Hindlimb muscle (tissue), 1 donor: ENCODE data around the gene PLEKHO2. TPM values are rescaled to one million over a fixed set of nuclear protein-coding genes. Genes with fewer than 3 reads are reported as not detected.

Experiments
- DNase-seq: peaks from one replicate; pipeline ENCODE4 v3.0.0-alpha.2; 2013
- polyA plus RNA-seq: library from polyadenylated mRNA; unstranded; fragments of 120-200 nt; gene quantifications from one replicate; pipeline ENCODE4 v1.2.1, GENCODE V29; 2013; ENCODE audit not compliant: insufficient read length

Gene PLEKHO2
- polyA plus RNA-seq, 1 donor, result 16.7 TPM

DNA sequence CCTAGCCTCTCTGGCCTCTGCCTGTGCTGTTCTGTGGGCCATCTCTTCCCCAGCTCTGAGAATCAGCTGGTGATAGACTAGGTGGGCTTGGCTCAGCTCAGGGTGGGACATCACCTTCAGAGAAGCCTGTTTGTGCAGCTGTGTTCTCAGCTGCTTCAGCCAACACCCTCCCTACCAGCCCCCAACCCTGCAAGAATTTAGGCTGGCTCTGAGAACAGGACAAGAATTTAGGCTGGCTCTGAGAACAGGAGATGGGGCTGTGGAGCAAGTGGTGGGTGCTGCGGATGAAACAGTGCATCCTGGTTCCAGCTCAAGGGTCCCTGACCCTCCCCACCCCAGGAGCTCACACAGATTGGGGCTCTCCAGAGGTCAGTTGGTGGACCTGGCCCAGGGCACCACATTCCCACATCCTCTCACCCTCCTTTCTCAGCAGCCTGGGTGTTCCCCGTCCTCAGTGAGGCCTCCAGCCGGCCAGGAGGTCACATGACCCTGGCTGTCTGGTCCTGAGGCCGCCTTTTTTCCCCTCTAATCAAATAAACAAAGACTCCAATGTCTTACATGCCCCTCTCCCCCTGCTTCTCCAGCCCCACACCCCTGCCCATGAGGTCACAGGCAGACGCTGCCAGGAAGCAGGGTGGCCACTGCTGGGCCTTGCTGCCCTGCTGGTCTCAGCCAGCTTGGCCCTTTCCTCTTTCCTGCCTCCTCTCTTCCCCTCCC is 14.9 kb downstream of the PLEKHO2 start:
- DNase-seq, result peak; percentile 36

DNA sequence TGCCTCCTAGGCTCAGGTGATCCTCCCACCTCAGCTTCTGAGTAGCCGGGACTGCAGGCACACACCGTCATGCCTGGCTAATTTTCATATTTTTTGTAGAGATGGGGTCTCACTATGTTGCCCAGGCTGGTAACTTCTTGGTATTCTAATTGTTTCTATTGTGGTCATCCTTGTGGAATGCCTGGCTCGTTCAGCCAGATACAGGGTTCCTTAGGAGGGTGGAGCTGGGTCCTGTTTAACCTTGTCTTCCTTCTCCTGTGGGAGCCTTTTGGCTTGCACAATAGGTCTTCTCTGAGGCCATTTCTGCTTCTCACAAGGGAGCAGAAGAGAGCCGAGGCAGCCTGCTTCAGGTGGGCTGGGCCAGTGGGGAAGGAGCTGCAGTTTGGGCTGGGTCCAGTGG is 15.7 kb downstream of the PLEKHO2 start:
- no peak for DNase-seq

DNA sequence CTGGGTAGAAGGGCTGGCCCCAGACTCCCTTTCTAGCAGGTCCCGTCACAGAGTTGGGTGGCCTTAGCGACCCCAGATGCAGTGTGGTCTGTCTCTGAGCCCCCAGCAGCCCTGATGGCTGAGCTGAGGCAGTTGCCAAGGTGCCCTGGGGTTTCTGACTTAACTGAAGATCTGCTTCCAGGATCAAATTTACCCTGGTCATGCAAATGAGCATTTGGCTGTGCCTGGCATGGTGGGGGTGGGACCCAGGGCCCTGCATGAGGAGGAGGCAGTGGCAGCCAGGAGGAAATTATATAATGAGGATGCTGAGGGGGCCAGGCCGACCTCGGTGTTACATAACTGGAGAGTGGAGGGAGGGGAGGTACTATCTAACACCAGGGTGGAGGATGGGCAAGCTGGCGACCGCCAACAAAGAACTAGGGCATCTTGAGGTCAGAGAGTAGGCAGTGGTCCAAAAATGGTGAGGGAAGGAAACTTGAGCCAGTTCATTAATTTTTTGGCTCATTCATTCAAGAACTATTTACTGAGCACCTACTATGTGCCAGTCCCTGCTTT is 16.4 kb downstream of the PLEKHO2 start:
- no peak for DNase-seq

DNA sequence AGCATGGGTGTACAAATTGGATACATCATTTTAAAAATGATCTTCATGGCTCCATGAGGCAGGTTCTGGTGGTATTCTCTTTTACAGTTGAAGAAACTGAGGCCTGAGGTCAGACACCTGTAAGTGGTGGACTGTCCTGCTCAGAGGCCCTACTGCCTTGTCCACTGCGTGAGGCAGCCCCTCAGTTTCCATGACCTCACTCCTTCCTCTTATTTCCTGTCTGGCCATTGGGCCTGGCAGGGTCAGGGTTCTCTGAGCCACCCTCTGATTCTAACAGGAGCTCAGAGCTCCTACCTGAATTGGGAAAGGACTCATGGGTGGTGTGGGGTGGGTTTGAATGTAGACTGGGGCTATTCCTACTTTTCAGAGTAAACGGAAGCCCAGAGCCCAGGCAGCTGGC is 17.5 kb downstream of the PLEKHO2 start:
- DNase-seq, result no peak

DNA sequence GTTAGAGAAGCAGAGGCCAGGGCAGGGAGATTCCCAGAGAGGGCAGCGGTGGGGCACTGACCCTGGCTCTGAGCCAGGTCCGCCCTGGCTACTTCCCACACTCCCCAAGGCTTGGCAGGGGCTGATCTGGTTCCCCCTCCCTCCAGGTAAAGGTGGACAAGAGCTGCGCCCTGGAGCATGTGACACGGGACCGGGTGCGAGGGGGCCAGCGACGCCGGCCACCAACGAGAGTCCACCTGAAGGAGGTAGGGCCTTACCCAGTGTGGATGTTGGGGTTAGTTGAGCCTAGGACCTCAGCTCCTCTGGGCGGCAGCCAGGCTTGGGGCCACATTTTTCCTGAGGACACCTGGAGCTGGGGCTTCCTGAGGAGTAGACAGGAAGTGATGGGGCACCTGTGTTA is 19.6 kb downstream of the PLEKHO2 start:
- DNase-seq, result no peak

DNA sequence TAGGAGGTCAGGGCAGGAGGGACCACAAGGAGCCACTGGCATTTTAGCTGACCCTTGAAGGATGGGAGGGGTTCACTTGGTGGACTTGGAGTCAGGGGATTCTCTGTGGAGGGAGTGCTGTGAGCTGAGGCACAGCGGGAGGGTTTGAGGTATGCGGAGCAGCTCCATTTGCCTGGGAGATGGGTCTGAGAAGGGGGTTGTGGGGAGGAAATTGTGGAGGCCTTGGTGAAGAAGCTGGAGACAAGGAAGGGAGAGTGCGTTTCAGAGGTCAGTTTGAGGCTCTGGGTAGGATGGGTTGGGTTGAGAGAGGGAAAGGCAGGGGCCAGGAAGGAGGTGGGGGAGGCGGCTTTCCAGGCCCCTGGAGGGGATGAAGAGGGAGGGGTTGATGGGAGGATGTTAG is 20.2 kb downstream of the PLEKHO2 start:
- DNase-seq, result no peak

DNA sequence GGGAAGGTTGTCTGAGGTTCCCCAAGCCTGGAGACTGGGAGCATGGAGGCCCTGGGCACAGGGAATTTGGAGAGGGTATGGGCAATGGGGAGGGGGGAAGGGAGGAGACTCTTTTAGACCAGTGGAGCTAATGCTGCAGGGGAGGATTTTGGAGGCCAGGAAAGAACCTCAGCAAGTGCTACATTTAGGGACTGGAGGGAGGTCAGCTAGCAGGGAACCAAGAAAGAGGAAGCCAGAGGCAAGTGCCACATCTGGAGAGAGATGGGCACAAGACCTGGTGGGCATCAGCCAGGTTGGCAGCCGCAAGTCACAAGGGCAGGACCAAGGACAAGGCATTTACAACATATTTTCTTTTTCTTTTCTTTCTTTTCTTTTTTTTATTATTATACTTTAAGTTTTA is 20.7 kb downstream of the PLEKHO2 start:
- no peak for DNase-seq

DNA sequence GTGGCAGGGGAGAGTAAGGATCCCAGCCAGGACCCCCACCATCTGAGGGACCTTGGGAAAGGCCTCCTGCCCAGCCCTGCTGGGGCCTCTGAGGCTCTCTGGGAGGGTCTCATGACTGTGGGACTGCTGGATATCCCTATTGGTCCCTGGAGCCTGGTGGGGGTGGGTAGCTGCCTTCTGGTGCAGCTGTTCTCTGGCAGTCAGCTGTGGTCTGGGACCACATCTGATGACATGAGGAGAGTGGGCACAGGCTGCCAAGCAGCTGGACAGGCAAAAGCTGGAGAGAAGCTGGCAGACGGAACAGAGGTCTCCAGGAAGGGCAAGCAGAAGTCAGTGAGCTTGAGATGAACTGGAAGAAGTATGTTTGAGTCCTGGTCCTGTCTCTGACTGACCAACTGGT is 22.4 kb downstream of the PLEKHO2 start:
- peak; percentile 56 for DNase-seq

DNA sequence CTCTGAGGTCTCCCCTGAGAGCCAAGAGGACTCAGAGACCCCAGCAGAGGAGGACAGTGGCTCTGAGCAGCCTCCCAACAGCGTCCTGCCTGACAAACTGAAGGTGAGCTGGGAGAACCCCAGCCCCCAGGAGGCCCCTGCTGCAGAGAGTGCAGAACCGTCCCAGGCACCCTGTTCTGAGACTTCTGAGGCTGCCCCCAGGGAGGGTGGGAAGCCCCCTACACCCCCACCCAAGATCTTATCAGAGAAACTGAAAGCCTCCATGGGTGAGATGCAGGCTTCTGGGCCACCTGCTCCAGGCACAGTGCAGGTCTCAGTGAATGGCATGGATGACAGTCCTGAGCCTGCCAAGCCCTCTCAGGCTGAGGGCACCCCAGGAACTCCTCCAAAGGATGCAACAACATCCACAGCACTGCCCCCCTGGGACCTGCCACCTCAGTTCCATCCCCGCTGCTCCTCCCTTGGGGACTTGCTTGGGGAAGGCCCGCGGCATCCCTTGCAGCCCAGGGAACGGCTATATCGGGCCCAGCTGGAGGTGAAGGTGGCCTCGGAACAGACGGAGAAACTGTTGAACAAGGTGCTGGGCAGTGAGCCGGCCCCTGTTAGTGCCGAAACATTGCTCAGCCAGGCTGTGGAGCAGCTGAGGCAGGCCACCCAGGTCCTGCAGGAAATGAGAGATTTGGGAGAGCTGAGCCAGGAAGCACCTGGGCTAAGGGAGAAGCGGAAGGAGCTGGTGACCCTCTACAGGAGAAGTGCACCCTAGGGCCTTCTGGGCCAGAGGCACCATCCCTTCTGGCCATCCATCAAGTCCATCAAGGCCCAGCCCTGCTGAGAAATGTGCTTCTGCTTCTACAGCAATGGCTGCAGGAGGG is 23.6 kb downstream of the PLEKHO2 start:
- no peak for DNase-seq

DNA sequence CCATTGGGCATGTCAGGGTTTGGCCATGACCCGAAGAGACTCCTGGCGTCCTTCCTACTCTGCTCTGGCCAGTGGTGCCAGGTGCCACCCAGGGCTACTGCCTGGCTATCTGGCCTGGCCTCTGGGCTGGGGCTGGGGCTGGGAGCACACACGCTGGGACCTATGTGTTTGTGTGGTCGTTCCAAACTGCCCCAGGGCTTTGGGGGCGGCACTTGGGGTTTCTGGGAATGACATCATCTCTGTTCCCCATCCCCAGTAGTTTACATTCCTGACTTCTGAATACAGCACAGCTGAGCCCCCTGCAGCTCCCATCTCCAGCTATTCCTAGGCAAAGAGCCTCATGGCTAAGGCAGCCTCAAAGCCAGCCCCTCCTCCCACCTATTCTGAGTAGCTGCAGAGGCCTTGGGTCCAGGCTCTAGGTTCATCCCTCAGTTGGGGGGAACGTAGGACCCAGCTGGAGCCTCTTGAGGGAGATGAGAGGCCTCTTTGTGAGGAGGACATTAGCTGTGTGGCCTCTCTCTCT is 24.3 kb downstream of the PLEKHO2 start:
- DNase-seq, result no peak

DNA sequence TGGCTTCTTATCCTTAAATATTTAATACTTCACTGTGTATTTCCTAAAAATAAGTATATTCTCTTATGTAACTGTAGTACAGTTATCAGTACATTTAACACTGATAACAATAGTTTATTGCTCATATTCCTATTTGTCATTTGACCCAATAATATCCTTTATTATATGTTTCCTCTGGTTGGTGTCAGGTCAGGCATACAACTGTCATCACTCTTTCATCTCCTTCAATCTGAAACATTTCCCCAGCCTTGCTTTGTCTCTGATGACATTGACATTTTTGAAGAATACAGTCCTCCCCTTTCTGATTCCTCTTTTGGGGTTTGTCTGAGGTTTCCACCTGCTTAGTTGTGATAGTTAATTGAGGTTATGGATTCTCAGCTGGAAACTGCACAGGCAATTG is 27.8 kb downstream of the PLEKHO2 start:
- DNase-seq, result no peak

DNA sequence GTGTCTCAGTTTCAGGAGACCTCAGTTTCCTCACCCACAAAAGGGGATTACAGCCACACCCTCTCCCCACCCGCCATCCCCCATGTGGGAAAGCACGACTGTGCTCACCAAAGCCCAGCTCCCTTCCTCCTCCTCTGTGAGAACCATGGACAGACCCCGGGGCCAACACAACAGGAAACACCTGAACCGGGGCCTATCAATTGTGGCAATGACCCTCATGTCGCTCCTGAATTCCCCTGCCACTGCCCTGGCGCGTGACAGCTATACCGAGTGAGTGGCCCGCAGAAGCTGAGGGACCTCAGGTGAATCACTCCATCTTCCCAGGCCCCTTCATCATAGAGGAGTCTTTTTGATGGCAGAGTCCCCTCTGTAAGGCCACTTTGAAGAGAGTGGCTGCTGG is 28.6 kb downstream of the PLEKHO2 start:
- DNase-seq, result no peak

DNA sequence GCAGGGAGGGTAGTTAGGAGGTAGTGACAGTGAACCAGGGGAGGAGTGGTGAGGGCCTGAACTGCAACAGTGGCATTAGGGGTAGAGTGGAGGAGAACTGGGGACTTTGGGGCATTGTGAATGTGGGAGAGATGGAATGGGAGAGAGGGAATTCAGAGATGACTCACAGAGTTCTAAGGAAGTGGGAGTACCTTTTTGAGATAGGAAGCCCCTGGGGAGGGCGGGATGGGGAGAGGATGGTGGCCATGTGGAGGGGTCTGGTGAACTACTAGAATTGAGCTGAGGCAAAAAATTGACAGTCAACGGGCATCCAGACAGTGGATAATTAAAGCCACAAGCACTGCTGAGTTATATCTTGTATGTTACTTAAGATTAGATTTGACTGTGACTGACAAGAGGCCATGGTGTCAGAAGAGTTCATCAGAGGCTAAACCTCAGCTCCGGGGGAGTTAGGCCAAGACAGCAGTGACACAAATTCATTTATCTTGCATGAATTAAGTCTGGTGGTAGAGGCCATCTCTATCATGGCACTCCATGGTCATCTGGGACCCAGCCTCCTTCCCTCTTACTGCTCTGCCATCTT is 34.0 kb downstream of the PLEKHO2 start:
- DNase-seq, result no peak

DNA sequence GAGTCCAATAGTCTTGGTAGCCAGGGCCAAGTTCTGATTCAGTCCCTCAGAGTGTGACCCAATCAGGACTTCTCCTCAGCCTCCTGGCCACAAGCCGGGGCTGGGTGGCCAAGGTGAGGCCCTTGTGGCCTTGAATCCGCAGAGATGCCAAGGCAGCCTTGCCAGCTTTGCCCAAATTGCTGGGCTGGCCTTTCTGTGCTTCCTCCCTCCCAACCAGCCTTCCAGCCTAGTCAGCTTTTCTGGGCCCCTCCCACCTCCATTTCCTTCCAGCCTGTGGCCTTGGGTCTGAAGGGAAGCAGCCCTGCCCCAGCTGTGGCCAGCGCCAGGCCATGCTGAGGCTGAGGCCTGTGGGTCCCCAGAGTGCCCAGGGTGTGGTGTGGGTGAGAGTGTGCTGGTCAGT is 35.7 kb downstream of the PLEKHO2 start:
- DNase-seq, result no peak

DNA sequence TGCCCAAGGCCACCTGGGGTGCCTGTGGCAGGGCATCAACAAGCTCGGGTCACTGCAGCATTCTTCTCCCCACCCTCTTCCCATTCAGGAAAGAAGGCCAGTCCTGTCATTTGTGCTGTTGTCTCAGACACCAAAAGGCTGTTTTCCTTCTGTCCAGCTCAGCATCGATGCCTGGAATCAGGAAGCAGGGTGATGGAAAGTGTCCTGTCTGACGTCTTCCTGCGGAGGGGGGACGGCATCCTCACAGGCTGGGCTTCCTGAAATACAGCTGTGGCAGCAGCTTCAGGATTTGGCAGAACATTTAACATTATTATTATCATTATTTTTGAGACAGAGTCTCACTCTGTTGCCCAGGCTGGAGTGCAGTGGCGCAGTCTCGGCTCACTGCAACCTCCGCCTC is 37.0 kb downstream of the PLEKHO2 start:
- no peak for DNase-seq

DNA sequence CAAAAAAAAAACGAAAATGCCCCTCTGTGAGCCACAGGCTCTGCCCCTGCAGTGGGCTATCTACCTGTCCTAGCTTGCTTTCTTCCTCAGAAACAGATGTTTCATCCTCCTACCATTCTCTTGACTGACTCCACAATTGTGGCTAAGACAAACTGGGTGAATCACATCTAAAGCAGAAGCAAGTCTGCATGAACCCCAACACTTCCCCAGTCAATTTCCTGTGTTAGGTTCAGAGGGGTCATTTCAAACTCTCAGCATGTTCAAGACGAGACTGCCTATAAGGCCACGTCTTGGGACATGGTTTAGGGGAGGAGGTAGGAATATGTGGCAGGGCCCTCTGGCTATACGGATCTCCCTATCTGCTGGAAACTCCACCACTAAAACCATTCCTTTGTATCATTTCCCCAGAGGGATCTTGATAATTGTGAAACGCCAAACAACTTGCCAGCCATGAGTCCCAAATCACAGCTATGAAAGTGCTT is 41.4 kb downstream of the PLEKHO2 start:
- no peak for DNase-seq

DNA sequence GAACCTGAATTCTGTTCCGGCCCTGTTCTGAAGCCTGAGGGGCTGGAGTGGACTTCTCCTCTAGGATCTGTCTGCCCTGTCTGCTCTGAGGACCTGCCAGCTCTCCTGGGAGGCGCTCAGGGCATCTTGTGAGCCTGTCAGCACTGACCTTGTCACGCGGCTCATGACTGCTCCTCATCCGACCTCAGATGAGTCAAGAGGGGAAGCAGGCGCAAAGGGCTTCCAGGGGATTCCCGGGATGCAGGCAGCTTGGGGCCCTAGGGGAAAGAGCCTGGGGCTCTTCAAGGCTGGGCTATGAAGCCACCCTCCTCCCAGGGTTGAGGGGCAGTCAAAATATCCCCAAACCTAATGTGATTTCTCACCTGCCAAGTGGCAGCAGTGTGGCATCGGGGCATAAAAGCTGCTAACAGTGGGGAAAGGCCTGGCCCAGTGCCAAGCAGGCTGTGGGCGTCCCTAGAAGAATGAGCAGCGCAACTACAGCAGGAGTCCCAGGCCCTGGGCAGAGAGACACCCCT is 42.3 kb downstream of the PLEKHO2 start:
- DNase-seq, result no peak

DNA sequence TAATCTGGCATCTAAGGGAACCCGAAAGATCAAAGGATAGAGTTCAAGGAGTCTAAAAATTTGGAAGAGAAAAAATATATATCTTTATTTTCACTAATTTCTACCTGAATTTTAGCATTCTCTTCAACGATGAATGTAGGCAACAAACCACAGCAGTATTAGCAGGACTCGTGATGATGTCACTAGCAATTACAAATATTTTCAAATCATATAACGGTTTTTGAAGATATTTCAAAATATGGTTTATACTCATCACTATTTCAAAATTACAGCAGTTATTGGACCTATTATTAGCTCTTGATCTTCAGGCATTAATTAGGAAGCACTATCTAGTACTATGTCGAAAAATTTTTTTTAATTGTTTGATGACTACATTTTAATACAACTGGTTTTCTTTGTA is 43.0 kb downstream of the PLEKHO2 start:
- DNase-seq, result no peak

DNA sequence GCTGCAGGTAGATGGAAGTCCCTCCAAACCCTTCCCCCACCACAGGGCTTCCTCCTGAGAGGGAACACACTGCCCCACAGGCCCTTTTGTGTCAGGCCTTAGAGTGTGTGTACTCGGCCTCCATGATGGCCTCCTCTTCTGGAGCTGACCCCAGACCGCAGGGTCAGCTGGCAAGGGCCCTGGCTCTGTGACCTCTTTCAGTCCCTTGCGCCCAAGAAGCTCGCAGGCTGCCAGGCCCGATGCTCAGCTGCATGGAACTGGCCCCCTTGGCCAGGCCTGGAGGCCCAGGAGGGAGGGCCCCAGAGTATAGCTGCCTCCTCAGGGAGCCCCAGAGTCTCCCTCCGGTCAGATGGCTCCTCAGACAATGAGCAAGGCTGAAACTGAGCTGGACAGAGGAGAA is 46.6 kb downstream of the PLEKHO2 start:
- no peak for DNase-seq

DNA sequence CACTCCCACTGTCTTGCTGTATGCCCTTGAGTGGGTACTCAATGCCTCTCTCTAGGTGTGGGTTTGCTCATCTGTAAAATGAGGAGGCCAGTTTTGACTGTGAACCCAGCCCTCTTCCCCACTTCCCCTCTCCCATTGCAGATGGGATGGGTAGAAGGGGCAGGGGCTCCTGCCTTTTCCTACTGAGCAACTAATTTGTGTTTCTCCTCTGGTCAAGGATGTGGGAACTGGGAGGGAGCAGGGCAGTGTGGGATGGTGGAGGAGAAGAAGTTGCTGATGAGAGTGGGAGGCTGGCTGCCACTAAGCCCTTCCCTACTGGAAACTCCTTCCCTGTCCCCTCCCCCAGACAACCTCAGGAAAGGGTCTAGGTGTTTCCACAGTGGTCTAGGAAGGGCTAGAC is 49.8 kb downstream of the PLEKHO2 start:
- DNase-seq, result no peak

DNA sequence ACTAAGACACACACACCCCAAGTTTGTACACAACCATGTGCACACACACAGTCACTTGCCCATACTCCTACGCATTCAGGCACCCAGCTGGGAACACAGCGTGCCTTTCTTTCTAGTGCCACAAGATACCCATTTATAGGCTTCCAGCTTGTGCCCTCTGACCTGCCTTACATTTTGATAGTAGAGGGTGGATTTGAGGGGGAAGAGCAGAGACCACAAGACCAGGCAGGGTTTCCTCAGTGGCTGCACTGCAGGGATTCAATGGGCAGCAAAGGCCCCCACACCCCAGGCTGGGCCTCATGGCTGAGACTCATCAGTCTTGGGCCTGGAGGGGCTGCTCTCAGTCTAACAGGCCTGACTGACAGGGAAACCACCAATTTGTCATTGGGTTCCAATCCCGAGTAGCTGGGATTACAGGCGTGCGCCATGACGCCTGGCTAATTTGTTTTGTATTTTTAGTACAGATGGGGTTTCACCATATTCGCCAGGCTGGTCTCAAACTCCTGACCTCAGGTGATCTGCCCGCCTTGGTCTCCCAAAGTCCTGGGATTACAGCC is 51.2 kb downstream of the PLEKHO2 start:
- DNase-seq, result no peak
